K562 (cell line): ENCODE measurements around the gene PELI3. TPM values are rescaled to one million over a fixed set of nuclear protein-coding genes. Genes with fewer than 3 reads are reported as not detected.
A peak's percentile ranks its signal among the peaks of the same experiment; 100 is the strongest.

ENCODE experiments used
- BCLAF1 ChIP-seq, 2 experiments: fragments of 450-650 bp in 1 of 2; IDR thresholded peaks; 2 replicates each; pipeline ENCODE4 v1.6.1; 2011 to 2017; ENCODE audit warnings: low read depth in 2 of 2, antibody characterized with exemption in 1 of 2, borderline replicate concordance in 1 of 2, low read length in 1 of 2, mild to moderate bottlenecking in 1 of 2, mixed read lengths in 1 of 2; ENCODE audit not compliant: control insufficient read depth in 1 of 2
- CUX1 ChIP-seq: fragments of 200-800 bp; sonication (Bioruptor generic); IDR thresholded peaks from 2 replicates; pipeline ENCODE4 v1.6.1; 2016; ENCODE audit warnings: missing genetic modification characterization, missing compliant biosample characterization
- DIDO1 ChIP-seq: fragments of 450-650 bp; IDR thresholded peaks from 2 replicates; pipeline ENCODE4 v1.6.1; 2016; ENCODE audit warnings: low read depth, missing biosample characterization, missing genetic modification characterization
- E2F1 ChIP-seq: sonication (generic); formaldehyde crosslinking; IDR thresholded peaks from 2 replicates; pipeline ENCODE4 v1.8.1; 2023; ENCODE audit warnings: mild to moderate bottlenecking, missing genetic modification reagents, moderate library complexity
- ETV1 ChIP-seq: fragments of 450-650 bp; conservative IDR thresholded peaks from 2 replicates; pipeline ENCODE4 v1.6.1; 2016; ENCODE audit warnings: missing genetic modification characterization, control low read depth, low read depth, missing compliant biosample characterization
- SAFB ChIP-seq: fragments of 200-400 bp; formaldehyde crosslinking; IDR thresholded peaks from 2 replicates; pipeline ENCODE4 v1.6.1; 2017; ENCODE audit warnings: low read depth, low read length, borderline replicate concordance
- TAL1 ChIP-seq: fragments of 450-650 bp; IDR thresholded peaks from 2 replicates; pipeline ENCODE4 v1.6.1; 2016; ENCODE audit warnings: mild to moderate bottlenecking
- ZKSCAN3 ChIP-seq: fragments of 250-450 bp; sonication (Bioruptor Pico); IDR thresholded peaks from 2 replicates; pipeline ENCODE4 v1.4.0; 2020
- ZNF347 ChIP-seq: fragments of 450-650 bp; formaldehyde crosslinking; IDR thresholded peaks from 2 replicates; pipeline ENCODE4 v1.4.0; 2020; ENCODE audit warnings: low read depth, mild to moderate bottlenecking, moderate library complexity
- ZNF79 ChIP-seq: fragments of 250-450 bp; sonication (Bioruptor Pico); IDR thresholded peaks from 2 replicates; pipeline ENCODE4 v1.4.0; 2020; ENCODE audit warnings: low read depth, mild to moderate bottlenecking, moderate library complexity
- polyA plus RNA-seq, 8 experiments: library from polyadenylated mRNA; depleted of rRNA in 4 of 8; stranded (reverse) in 5 of 8; unstranded in 3 of 8; fragments of >200 nt; fragmentation: Nextera tagmentation in 2 of 8; fragmentation: Illumina TruSeq in 1 of 8; extraction: Ambion mirVana in 2 of 8; extraction: Trizol in 1 of 8; gene quantifications; 2 replicates each; pipeline versions ENCODE4 v1.2.1 to v1.2.3, GENCODE V29; 2011 to 2014; ENCODE audit warnings: inconsistent platforms in 1 of 8, missing spikeins in 1 of 8
- total RNA-seq, 7 experiments: library from RNA; depleted of rRNA in 6 of 7; stranded (reverse); fragments of >200 nt in 6 of 7; fragmentation: Illumina TruSeq in 2 of 7; extraction: Trizol in 2 of 7; gene quantifications; 2 replicates each; pipeline versions ENCODE4 v1.2.1 to v1.2.3, GENCODE V29; 2011 to 2021; ENCODE audit warnings: low replicate concordance in 1 of 7
- TF ChIP-seq, protein P1 (sequence below): sonication (generic); formaldehyde crosslinking; IDR thresholded peaks from 2 replicates; pipeline ENCODE4 v1.8.1; 2023; ENCODE audit warnings: mild to moderate bottlenecking, missing genetic modification reagents
- TF ChIP-seq, protein P2 (sequence below): fragments of 450-650 bp; IDR thresholded peaks from 2 replicates; pipeline ENCODE4 v1.6.1; 2017; ENCODE audit warnings: mild to moderate bottlenecking, moderate library complexity

The PELI3 gene
- total and polyA plus RNA-seq, 9 of the 15 experiments (the other 6 are each of a cell fraction or from before 2014, with no cell fraction given), result 0.17 to 4.2 (median 1.9) TPM

DNA sequence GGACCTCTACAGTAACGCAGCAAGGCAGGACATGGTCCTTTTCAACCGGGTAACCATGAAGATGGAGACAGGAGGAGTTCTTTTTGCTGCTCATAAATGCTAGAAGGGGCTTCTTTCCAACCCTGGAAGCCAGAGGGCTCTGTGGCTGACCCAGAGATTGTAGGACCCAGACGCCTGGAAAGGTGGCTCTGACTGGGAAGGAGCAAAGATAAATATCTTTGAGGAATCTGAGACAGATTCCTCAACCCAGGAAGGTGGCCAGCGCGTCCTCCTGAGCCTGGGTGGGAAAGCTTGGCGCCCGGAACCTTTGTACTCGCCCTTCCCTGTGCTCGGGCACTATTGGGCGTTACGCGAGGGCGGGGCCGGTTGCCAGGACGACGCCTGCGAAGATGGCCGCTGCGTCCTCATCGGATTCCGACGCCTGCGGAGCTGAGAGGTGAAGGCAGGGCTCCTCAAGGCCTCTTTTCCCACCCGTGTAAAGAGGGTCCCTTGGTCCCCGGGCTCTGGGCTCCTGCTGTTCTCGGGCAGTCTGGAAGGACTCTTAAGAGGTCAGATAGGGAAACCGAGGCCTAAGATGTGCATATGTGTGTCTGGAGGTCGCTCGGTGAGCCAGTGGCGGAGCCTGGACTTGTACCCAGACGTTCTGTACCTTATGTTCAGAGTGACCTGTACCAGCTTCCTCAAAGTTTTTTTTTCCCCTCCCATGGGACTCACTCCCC, 43.7 kb downstream of the PELI3 start, which contains the start of gene BBS1 (continued):
- TF ChIP-seq CUX1 (CRISPR knock-in tag), result no peak
- TF ChIP-seq, protein P1, sequence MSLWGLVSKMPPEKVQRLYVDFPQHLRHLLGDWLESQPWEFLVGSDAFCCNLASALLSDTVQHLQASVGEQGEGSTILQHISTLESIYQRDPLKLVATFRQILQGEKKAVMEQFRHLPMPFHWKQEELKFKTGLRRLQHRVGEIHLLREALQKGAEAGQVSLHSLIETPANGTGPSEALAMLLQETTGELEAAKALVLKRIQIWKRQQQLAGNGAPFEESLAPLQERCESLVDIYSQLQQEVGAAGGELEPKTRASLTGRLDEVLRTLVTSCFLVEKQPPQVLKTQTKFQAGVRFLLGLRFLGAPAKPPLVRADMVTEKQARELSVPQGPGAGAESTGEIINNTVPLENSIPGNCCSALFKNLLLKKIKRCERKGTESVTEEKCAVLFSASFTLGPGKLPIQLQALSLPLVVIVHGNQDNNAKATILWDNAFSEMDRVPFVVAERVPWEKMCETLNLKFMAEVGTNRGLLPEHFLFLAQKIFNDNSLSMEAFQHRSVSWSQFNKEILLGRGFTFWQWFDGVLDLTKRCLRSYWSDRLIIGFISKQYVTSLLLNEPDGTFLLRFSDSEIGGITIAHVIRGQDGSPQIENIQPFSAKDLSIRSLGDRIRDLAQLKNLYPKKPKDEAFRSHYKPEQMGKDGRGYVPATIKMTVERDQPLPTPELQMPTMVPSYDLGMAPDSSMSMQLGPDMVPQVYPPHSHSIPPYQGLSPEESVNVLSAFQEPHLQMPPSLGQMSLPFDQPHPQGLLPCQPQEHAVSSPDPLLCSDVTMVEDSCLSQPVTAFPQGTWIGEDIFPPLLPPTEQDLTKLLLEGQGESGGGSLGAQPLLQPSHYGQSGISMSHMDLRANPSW (CRISPR knock-in tag), result no peak
- peak; percentile 8; the same call in 1 of the 2 replicates for TF ChIP-seq TAL1
- TF ChIP-seq ZNF79 (CRISPR knock-in tag), result no peak
- no peak for TF ChIP-seq ZKSCAN3 (CRISPR knock-in tag)
- peak; percentile 87 for TF ChIP-seq DIDO1 (tag)
- TF ChIP-seq E2F1 (CRISPR knock-in tag), result no peak
- no peak; the same call in 1 of the 2 replicates for TF ChIP-seq ETV1 (tag)
- TF ChIP-seq, protein P2, sequence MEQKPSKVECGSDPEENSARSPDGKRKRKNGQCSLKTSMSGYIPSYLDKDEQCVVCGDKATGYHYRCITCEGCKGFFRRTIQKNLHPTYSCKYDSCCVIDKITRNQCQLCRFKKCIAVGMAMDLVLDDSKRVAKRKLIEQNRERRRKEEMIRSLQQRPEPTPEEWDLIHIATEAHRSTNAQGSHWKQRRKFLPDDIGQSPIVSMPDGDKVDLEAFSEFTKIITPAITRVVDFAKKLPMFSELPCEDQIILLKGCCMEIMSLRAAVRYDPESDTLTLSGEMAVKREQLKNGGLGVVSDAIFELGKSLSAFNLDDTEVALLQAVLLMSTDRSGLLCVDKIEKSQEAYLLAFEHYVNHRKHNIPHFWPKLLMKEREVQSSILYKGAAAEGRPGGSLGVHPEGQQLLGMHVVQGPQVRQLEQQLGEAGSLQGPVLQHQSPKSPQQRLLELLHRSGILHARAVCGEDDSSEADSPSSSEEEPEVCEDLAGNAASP, result no peak
- TF ChIP-seq BCLAF1 (IDR thresholded peaks at IDR 0.05; ENCODE audit: borderline replicate concordance in 1 of 2, control insufficient read depth in 1 of 2, low read depth in 2 of 2, low read length in 1 of 2), result peak in 1 of 2 experiments; percentile 92; a peak in 2 of 4 replicates
- TF ChIP-seq ZNF347 (CRISPR knock-in tag), result no peak
- no peak for TF ChIP-seq SAFB
